Measurements from ENCODE around the gene TRPM2. TPM values are rescaled to one million over a fixed set of nuclear protein-coding genes. Genes with fewer than 3 reads are reported as not detected.

Gene TRPM2
- total and polyA plus RNA-seq, 12 donors: 1.5 to 28.3 (median 11.3) TPM

DNA sequence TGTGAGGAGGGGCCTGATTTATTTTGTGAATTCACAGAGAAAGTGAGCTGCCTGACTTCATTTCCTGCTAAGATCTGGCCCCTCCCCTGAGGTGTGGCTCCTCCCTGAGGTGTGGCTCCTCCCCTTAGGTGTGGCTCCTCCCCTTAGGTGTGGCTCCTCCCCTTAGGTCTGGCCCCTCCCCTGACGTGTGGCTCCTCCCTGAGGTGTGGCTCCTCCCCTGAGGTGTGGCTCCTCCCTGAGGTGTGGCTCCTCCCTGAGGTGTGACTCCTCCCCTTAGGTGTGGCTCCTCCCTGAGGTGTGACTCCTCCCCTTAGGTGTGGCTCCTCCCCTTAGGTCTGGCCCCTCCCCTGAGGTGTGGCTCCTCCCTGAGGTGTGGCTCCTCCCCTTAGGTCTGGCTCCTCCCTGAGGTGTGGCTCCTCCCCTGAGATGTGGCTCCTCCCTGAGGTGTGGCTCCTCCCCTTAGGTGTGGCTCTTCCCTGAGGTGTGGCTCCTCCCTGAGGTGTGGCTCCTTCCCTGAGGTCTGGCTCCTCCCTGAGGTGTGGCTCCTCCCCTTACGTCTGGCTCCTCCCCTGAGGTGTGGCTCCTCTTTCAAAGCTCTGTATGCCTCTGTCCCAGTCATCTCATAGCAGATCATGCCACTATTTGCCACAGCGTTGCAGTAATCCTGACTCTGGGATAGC, 75.0 kb downstream of the TRPM2 start:
- no peaks in the 10 kb centered on the region for H3K27me3 ChIP-seq
- intact Hi-C loops (cut with DNase I): no loop called here
- H3K27ac ChIP-seq: no peak overlapping the region
- 50 to 63% (median 51%) methylated on average over 3 of the region's 3 CpGs for WGBS, 4 donors
- TF ChIP-seq, protein P1, sequence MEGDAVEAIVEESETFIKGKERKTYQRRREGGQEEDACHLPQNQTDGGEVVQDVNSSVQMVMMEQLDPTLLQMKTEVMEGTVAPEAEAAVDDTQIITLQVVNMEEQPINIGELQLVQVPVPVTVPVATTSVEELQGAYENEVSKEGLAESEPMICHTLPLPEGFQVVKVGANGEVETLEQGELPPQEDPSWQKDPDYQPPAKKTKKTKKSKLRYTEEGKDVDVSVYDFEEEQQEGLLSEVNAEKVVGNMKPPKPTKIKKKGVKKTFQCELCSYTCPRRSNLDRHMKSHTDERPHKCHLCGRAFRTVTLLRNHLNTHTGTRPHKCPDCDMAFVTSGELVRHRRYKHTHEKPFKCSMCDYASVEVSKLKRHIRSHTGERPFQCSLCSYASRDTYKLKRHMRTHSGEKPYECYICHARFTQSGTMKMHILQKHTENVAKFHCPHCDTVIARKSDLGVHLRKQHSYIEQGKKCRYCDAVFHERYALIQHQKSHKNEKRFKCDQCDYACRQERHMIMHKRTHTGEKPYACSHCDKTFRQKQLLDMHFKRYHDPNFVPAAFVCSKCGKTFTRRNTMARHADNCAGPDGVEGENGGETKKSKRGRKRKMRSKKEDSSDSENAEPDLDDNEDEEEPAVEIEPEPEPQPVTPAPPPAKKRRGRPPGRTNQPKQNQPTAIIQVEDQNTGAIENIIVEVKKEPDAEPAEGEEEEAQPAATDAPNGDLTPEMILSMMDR (IDR thresholded peaks at IDR 0.05): no peak
- no peaks in the 10 kb centered on the region for H3K9me3 ChIP-seq (replicated peaks in 1 of 3)
- H3K4me1 ChIP-seq (replicated peaks in 1 of 2): no peaks in the 10 kb centered on the region
- no peaks in the 10 kb centered on the region for H3K36me3 ChIP-seq (replicated peaks in 1 of 2)
- peak in 4 of 7 donors; percentile 11 to 50 (median 17) for DNase-seq
- H3K4me3 ChIP-seq: no peak overlapping the region

DNA sequence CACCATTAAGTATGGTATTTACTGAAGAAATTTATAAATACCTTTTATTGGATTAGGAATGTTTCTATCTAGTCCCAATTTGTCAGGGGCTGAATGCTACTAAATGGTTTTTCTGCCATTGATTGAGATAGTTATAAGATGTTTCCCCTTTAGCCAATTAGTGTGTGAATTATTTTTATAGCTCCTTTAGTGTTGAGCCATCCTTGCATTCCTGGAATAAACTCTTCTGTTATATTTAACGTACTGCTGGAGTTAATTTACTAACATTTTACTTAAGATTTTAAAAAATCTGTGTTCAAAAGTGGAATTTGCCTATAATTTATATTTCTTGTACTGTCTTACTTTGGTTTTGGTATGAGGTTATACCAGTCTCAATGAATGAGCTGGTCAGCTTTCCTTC, 76.5 kb downstream of the TRPM2 start:
- no peaks in the 10 kb centered on the region for H3K36me3 ChIP-seq (replicated peaks in 1 of 2)
- no peak for TF ChIP-seq POLR2A (IDR thresholded peaks at IDR 0.05)
- TF ChIP-seq, protein P1 (IDR thresholded peaks at IDR 0.05): no peak
- no peak for DNase-seq
- H3K9me3 ChIP-seq (replicated peaks in 1 of 3): no peaks in the 10 kb centered on the region
- intact Hi-C loops (cut with DNase I): no loop called here
- H3K4me3 ChIP-seq: no peak overlapping the region
- no peaks in the 10 kb centered on the region for H3K4me1 ChIP-seq (replicated peaks in 1 of 2)
- WGBS, 4 donors: 72 to 82% (median 74%) methylated on average over 1 of the region's 1 CpG
- no peak overlapping the region for H3K27ac ChIP-seq
- H3K27me3 ChIP-seq: no peaks in the 10 kb centered on the region

DNA sequence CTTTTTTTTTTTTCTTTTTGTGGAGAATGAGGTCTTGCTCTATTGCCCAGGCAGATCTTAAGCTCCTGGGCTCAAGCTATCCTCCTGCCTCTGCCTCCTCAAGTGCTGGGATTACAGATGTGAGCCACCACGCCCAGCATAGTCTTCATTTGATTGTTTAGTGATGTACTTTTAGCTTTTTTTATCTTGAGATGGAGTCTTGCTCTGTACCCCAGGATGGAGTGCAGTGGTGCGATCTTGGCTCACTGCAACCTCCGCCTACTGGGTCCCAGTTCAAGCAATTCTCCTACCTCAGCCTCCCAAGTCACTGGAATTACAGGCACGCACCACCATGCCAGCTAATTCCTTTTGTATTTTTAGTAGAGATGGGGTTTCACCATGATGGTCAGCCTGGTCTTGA, 77.9 kb downstream of the TRPM2 start:
- H3K9me3 ChIP-seq (replicated peaks in 1 of 3): no peaks in the 10 kb centered on the region
- no peak for TF ChIP-seq POLR2A (IDR thresholded peaks at IDR 0.05)
- TF ChIP-seq, protein P1 (IDR thresholded peaks at IDR 0.05): no peak
- no peaks in the 10 kb centered on the region for H3K27me3 ChIP-seq
- 84 to 93% (median 89%) methylated on average over 4 of the region's 4 CpGs for WGBS, 4 donors
- intact Hi-C loops (cut with DNase I): no loop called here
- no peak overlapping the region for H3K4me3 ChIP-seq
- no peak for DNase-seq
- H3K27ac ChIP-seq: no peak overlapping the region
- H3K36me3 ChIP-seq (replicated peaks in 1 of 2): no peaks in the 10 kb centered on the region
- no peaks in the 10 kb centered on the region for H3K4me1 ChIP-seq (replicated peaks in 1 of 2)

DNA sequence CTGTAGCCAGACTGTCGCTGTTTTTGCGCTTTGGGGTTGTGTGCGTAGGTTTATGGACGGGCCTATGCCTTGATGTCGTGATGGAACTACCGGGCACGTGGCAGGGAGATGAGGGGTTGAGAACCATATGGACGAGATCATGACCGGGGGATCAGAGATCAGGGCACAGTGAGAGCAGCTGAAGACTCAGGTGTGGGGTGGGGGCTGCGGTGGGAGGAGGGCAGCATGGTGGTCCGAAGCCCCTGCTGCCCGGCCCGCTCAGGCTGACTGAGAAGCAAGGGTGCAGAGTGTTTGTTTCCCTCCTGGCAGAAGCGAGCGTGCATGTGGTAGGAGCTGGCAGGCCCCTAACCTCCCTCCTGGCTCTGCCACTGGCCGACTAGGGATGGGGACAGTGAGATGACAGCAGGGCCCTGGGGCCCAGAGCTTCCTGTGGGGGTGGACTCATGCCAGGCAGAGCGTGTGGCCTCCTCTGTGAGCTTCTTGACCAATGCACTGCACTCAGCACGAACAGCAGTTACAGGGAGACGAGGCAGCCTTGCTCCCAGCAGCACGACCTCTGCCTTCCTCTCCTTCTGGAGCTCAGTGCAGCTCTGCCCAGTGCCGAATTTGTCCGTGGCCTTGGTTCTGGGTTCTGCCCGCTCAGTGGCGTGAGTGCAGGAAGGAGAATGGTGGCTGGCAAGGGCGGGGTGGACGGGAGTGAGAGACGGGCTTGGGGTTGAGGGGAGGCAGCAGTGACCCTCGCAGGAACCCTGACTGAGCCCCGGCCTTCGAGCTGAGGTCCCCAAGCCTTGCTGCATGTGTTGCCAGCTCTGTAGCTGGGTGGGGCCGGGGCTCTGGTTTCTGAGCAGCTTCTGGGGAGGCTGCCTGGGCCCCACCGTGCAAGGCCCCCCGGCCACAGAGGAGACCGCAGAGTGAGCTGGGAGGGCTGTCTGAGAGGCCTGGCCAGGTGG, 79.7 kb downstream of the TRPM2 start:
- TF ChIP-seq, protein P1 (IDR thresholded peaks at IDR 0.05): no peak
- no peak for TF ChIP-seq POLR2A (IDR thresholded peaks at IDR 0.05)
- H3K36me3 ChIP-seq (replicated peaks in 1 of 2): no peaks in the 10 kb centered on the region
- intact Hi-C loops (cut with DNase I): no loop called here
- H3K9me3 ChIP-seq (replicated peaks in 1 of 3): no peaks in the 10 kb centered on the region
- no peaks in the 10 kb centered on the region for H3K4me1 ChIP-seq (replicated peaks in 1 of 2)
- peak in 4 of 7 donors; percentile 5 to 13 (median 11) for DNase-seq
- no peak overlapping the region for H3K4me3 ChIP-seq
- H3K27me3 ChIP-seq: no peaks in the 10 kb centered on the region
- 80 to 89% (median 86%) methylated on average over 24 to 34 of the region's 34 CpGs for WGBS, 4 donors
- H3K27ac ChIP-seq: no peak overlapping the region
